Raji (cell line): ENCODE data around the gene JMJD1C.

Source experiments
- POLR2A ChIP-seq: IDR thresholded peaks from 2 replicates; pipeline ENCODE4 v1.6.1; 2011; ENCODE audit warnings: low read depth, low read length, control low read depth; ENCODE audit not compliant: insufficient read depth

Gene JMJD1C

DNA sequence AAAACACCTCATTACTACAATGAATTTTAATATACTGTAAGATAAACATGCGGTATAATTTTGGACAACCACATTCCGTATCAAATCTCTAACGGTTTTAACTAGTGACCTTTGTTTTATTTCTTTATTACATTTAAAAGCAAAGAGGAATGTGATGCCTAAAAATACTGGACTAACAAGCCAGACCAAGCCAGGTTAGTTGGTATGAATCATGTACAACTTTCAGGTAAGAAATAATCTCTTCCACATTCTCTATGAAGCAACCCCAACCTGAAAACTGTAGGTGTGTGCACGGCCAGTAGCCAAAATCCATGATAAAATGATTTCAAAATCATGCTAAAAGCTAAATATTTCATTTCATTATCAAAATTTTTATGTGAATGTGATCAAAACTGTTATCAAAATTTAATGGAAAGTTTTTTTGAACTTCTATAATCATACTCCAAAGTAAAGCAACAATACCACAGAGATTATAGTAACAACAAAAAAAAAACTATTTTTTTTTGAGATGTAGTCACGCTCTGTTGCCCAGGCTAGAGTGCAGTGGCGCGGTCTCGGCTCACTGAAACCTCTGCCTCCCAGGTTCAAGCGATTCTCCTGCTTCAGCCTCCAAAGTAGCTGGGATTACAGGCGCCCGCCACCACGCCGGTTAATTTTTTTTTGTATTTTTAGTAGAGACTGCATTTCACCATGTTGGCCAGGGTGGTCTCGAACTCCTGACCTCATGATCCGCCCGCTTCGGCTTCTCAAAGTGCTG is 205.5 kb downstream of the JMJD1C start:
- no peak for TF ChIP-seq POLR2A

DNA sequence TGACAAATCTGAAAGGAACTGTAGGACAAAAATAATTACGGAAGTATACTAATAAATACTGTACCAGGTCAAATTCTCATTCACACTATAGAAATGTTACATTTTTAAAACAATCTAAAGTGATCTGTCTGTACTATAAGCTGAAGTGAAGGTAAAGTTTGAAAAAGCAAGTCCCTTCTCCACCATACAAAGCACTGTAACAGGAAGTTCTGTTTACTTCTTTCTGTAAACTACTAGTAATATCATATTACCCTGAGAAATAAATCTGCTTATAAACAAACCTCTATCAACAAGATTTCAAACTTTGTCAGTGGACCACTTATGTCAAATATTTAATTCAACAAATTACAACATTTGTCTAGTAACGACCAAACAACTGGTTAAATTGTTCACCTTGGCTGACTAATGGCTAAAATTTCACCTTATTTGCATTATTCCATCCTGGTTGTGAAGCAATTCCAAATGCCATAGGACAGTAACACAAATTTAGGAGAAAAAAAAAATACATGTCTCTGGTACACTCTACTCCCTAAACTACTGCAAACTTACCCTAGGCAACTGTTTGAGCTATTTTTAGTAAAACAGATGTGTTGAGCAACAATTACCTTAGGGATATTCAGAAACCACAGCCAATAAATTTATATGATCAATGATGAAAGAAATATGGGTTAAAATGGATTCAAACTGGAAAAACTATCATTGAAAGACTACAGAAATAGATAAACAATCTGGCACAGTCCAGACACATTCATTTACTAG is 206.7 kb downstream of the JMJD1C start:
- TF ChIP-seq POLR2A: no peak

DNA sequence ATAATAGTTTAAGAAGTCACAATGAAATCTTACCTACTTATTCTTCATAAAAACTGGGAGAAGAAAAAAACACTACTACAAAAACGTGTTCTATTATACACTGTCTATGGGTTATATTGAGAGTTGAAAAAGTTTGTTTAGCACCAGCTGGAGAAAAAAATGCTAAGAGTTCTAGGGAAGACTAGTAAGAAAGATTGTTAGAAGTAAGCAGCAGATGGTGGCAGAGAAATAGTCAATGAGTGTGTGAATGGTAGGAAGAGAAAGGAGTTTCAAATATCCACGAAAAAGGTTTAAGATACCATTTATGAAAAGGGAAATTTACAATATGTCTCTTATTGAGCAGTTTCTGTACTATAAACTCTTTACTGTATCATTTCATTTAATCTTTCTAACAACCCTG is 208.0 kb downstream of the JMJD1C start:
- TF ChIP-seq POLR2A: no peak

DNA sequence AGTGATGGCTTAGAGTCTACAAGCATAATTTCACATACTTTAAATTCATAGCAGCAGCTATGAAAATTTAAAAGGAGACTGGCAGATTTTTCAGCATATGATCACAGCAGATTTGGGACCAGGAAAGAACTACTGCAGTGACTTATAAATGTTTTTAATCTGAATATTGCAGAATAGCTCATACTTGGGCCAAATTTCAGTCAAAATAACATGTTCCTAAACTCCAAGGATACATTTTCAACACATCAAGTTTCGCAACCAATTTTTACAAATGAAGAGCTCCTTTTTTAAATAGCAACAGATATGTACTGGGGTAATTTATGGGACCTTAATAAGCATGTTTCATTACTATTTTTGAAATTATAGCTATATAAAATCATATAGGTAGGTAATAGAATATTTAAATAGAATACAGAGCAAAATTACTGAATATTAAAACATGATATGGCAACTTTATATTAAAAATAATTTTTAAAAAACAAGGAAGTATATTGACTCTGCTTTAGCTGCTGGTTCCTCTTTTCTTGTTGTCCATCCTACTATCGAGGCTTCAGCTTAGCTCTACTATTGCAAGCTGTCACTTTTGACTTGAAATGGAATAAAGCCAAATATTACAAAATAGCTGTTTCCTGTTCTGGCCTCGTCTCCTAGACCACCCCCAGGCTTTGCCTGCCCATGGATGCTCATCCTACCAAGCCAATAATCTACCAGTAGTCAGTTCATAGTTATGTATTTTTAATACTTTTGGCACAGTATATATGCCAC is 209.6 kb downstream of the JMJD1C start:
- no peak for TF ChIP-seq POLR2A

DNA sequence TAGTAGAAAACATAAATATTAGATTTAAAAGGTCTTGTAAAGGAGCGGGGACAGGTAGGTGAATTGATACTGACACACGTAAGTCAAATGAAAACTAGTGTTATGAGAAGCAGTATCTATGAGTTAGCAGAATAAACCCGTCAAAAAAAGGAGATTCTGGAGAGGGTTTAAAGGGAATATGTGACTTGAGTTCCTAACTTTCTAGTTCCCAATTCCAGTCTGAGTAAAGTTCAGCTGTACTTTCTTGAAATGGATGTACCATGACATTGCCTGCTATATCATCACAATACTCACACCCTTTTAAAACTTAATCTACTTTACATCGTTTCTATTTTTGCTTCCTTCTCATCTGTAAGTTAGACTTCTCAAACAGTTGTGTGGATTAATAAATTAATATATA is 210.5 kb downstream of the JMJD1C start:
- no peak for TF ChIP-seq POLR2A

DNA sequence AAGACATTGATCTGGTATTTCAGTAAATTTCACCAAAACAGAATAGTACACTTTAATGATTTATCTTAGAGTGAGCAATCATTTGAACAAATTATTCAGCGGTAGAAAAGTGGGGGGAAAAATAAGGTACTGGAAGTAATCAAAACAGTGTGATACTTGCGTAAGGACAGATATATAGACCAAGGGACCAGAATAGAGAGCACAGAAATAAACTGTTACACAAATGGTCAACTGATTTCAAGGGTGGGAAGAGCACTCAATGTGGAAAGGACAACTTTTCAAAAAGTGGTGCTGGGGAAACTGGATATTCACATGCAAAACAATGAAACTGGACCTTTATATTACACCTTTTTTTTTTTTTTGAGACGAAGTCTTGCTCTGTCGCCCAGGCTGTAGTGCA is 212.7 kb downstream of the JMJD1C start:
- TF ChIP-seq POLR2A: no peak

DNA sequence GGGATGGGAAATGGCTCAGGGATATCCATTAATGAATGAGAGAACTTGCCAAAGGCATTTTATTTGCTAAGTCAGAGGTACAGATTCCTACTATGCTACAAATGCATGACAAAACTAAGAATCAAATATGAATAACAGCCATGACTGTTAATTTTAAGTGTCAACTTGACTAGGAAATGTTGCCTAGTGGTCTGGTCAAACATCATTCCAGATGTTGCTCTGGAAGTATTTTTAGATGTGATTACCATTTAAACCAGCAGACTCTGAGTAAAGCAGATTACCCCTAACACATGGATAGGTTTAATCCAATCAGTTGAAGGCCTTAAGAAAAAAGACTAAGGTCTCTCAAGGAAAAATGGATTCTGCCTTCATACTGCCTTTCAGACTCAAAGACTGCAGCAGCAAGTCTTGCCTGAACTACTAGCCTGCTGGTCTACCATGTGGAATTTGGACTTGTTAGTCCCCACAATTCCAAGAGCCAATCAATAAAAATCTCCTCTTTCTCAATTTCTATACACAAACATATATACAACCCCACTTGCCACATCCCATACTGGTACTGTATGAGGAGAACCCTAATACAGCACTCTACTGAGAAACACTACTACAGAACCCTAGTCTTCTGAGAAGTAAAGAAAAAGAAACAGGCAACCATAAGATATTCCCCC is 213.5 kb downstream of the JMJD1C start:
- TF ChIP-seq POLR2A: no peak

DNA sequence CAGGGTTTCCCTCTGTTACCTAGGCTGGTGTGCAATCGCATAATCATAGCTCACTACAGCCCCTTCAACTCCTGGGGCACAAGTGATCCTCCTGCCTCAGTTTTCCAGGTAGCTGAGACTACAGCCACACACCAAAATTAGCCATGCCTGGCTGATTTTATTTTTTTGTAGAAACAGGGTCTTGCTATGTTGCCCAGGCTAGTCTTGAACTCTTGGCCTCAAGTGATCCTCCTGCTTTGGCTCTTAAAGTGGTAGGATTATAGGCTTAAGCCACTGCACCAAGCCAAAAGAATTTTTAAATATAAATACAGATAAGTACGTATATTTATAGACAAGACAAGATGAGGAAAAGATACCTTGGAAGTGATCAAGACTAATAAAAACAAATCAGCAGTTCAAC is 215.7 kb downstream of the JMJD1C start:
- TF ChIP-seq POLR2A: no peak

DNA sequence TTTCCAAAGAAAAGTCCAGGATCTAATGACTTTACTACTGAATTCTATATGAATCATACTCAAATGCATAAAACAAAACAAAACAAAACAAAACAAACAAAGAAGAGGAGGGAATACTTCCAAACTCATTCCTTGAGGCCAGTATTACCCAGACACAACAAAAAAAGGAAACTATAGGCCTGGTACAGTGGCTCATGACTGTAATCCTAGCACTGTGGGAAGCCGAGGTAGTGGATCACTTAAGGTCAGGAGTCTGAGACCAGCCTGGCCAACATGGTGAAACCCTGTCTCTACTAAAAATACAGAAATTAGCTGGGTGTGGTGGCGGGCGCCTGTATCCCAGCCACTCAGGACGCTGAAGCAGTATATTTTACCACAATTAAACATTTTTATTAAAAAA is 218.0 kb downstream of the JMJD1C start:
- no peak for TF ChIP-seq POLR2A

DNA sequence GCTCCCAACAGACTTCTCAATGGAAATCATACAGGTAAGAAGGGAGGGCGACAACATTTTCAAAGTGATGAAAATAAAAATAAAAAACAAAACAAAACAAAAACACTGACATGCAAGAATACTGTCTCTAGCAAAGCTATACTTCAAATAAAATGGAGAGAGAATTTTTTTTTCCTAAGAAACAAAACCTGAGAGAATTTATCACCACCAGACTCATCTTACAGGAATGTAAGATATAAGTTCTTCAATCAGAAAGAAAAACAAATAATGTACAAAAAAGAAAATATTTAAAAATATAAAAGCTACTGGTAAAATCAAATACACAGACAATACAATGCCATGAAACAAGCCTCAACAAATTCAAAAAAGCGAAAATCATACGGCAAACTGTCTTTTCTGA is 219.4 kb downstream of the JMJD1C start:
- no peak for TF ChIP-seq POLR2A

DNA sequence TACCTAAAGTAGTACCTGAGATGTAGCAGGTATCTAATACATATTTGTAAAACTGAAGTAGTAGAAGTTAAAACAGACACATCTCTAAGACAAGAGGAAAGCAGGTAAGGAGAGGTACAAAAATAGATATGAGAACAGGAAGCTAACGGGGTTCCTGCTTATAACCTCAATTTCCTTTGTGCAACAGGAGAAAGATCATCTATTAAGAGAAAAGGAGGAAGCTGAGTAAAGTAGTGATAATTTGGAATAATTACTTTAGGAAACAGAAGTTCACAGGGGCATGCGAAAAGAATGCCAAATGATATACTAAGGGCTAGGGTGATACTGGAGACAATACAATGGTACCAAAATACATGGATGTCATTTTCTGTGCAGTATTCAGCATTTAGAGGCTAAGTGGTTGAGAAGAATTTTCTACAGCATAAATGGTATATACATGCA is 223.9 kb downstream of the JMJD1C start:
- TF ChIP-seq POLR2A: no peak

DNA sequence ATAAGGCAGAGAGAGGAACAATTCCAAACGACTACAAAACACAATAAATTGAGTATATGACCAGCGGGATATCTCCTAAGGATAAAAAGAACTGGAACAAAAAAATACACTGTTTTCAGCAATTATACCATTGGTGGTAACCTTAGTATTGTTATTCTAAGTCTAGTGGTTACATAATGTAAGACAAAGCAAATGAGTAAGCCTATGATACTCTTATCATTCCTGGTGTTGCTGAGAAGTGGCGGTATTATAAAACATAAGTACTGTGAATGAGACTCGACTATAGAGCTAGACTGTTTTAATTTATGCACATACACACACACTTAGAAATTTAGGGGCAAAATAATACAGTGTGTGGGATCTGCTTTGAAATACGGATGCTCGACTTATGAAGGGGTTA is 225.0 kb downstream of the JMJD1C start:
- no peak for TF ChIP-seq POLR2A

DNA sequence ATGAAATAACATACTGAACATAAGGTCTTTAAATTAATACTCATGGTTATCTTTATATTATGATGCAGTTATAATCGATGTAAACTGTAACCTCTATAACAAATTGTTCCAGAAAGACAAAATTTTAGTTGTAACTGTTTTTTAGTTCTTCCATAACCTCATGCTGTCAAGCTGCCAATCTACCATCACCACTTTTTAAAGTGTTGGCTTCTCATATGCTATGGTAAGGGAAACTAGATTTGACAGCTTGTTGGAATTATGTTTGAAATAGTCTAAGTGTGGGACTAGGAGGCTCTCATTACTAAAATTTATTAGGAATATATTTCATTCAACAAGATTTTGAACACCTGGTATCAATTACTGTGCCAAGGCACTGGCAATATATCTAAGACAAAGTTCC is 227.3 kb downstream of the JMJD1C start:
- no peak for TF ChIP-seq POLR2A

DNA sequence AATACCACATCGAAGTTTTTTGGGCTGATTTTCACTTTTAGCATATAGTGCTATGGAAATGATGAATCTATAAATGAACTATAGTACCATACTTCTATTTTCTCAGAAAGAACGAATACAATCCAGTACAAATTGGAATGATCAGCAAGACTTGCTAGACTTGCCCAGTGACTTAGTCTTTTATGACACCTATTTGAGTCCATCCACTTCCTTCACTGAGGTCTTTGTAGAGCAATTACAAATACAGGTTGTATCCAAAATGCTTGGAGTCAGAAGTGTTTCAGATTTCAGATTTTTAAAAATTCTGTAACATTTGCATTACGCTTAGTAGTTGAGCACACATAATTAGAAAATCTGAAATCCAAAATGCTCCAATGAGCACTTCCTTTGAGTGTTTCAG is 228.4 kb downstream of the JMJD1C start:
- TF ChIP-seq POLR2A: no peak

DNA sequence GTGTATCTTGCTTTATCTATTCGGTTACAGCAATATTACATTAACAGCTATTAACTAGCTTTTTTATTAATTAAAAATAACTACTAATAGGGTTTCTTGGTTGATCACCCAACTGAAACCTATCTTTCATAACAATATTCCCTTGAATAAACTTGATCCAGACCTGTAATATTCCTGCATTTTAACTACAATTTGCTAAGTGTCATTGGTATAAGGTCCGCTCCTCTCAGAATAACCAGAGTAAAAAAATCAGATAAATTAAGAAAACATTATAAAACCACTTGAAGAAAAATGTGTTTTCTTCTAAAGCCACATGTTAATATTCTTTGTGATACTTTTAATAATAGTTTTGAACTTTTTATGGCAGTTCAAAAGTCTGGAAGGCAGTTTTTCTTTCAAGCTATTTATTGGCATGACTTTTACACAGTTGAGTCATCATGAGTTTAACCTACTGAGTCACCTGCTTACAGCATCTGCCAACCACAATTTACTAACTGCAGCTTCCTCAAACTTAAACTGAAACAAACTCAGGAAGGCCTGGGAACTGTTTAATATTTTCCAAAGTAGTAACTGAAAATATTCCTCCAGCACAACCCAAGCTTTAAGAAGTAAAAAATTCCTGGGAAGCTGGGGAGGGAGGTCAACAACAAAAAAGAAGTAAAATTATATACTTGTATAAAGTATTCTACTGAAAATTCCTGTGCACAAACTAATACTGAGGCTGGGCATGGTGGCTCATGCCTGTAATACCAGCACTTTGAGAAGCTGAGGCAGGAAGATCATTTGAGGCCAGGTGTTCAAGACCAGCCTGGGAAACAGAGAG is 229.5 kb downstream of the JMJD1C start:
- no peak for TF ChIP-seq POLR2A

DNA sequence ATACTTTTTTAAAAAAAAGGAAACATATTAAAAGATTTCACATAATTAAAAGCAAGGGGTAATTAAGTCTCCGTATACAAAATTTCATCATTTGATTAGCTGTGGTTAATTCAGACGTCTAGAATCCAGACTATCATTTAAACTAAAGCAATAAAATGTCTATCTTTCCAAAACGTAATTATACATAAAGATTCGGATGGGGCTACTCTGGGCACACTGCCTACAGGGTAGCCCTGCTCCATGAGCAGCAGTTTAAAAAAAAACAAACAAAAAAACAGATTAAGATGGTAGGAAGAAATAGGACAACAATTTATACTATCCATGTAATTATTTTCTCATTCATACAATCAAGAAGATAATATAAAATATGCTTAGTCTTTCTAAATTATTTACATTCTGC is 236.6 kb downstream of the JMJD1C start:
- no peak for TF ChIP-seq POLR2A
